Ascending aorta (tissue), 2 donors: ENCODE measurements around the gene NFE2L1. TPM values are rescaled to one million over a fixed set of nuclear protein-coding genes. Genes with fewer than 3 reads are reported as not detected.
"Not testable (repeated sequence)": the region's sequence is repeated elsewhere in the genome, so short reads cannot be mapped to it uniquely, and the experiment has no call there.

Source experiments
- DNase-seq, 2 donors: peaks; one replicate each; pipeline ENCODE4 v3.0.0-alpha.2; 2019; ENCODE audit warnings: low spot score in 2 of 2
- H3K27ac ChIP-seq, 2 donors: fragments of 200-600 bp; sonication (generic); one replicate each; pipeline ENCODE4 v1.5.1; 2016 to 2017; ENCODE audit warnings: mild to moderate bottlenecking in 1 of 2
- H3K27me3 ChIP-seq: fragments of 200-600 bp; sonication (generic); one replicate; pipeline ENCODE4 v1.5.1; 2017
- H3K36me3 ChIP-seq, 2 donors: fragments of 200-600 bp; sonication (generic); one replicate each; pipeline ENCODE4 v1.5.1; 2016
- H3K4me1 ChIP-seq, 2 donors: fragments of 200-600 bp; sonication (generic); one replicate each; pipeline ENCODE4 v1.5.1; 2016 to 2017; ENCODE audit warnings: mild to moderate bottlenecking in 1 of 2
- H3K4me3 ChIP-seq, 2 donors: fragments of 200-600 bp; sonication (generic); one replicate each; pipeline ENCODE4 v1.5.1; 2016 to 2017; ENCODE audit warnings: mild to moderate bottlenecking in 1 of 2
- H3K9me3 ChIP-seq, 2 donors: fragments of 200-600 bp; sonication (generic); one replicate each; pipeline ENCODE4 v1.5.1; 2016
- CTCF ChIP-seq, 3 experiments: fragments of 200-600 bp in 2 of 3; fragments of 450-650 bp in 1 of 3; sonication (generic) in 2 of 3; IDR thresholded peaks; one replicate each; pipeline ENCODE4 v1.5.1; 2016 to 2019; ENCODE audit warnings: antibody characterized with exemption in 3 of 3, mild to moderate bottlenecking in 1 of 3, moderate library complexity in 1 of 3
- intact Hi-C: fragments of 100-400 bp; cut with DNase I; formaldehyde crosslinking; loops from one replicate; pipeline ENCODE4 v1.15.1; 2023
- total RNA-seq: library from RNA; depleted of rRNA; stranded (reverse); fragments of >200 nt; gene quantifications from one replicate; pipeline ENCODE4 v1.1.0, GENCODE V29; 2016

The NFE2L1 gene
- total RNA-seq, 1 donor from 2014 or later = 114 TPM

GRCh38 chr17:48066656-48067055 lies 18.5 kb downstream of the NFE2L1 start:
- Histone ChIP-seq H3K27ac (peak overlapping the region; percentile 57 to 60), H3K4me3 (no peak overlapping the region), H3K4me1 (peaks cover 0 to 16% of the 10 kb centered on the region in 2 donors), H3K27me3 (no peaks in the 10 kb centered on the region), H3K36me3 (peaks cover 28 to 61% of the 10 kb centered on the region in 2 donors), H3K9me3 (no peaks in the 10 kb centered on the region)
- intact Hi-C loops = no loop called here
- no peak for TF ChIP-seq CTCF (IDR thresholded peaks at IDR 0.05)
- DNase-seq = no peak

- no peaks in the 10 kb centered on the region for H3K9me3 ChIP-seq
- DNase-seq = no peak
- H3K36me3 ChIP-seq = peaks cover 23 to 55% of the 10 kb centered on the region in 2 donors
- intact Hi-C loops = no loop called here
- H3K27me3 ChIP-seq = no peaks in the 10 kb centered on the region
- peaks cover 0 to 16% of the 10 kb centered on the region in 2 donors for H3K4me1 ChIP-seq
- H3K27ac ChIP-seq = no peak overlapping the region
- no peak overlapping the region for H3K4me3 ChIP-seq
- no peak for TF ChIP-seq CTCF (IDR thresholded peaks at IDR 0.05)
These were observed 19.1 kb downstream of the NFE2L1 start for GRCh38 chr17:48067245-48067644.

- Histone ChIP-seq H3K36me3 (peaks cover 18 to 53% of the 10 kb centered on the region in 2 donors), H3K4me1 (peaks cover 0 to 16% of the 10 kb centered on the region in 2 donors), H3K27ac (peak overlapping the region in 1 of 2 donors; percentile 26)
- H3K9me3 ChIP-seq, DNase-seq, intact Hi-C loops, H3K27me3 ChIP-seq, H3K4me3 ChIP-seq: not testable (repeated sequence)
These were observed 19.6 kb downstream of the NFE2L1 start for GRCh38 chr17:48067808-48068207.

- Histone ChIP-seq H3K36me3 (peaks cover 17 to 49% of the 10 kb centered on the region in 2 donors), H3K4me3 (no peak overlapping the region), H3K9me3 (no peaks in the 10 kb centered on the region), H3K27me3 (no peaks in the 10 kb centered on the region), H3K4me1 (peaks cover 0 to 16% of the 10 kb centered on the region in 2 donors), H3K27ac (peak overlapping the region in 1 of 2 donors; percentile 26)
- intact Hi-C loops = no loop called here
- DNase-seq = no peak
- peak in 1 of 3 experiments; percentile 8 for TF ChIP-seq CTCF (IDR thresholded peaks at IDR 0.05)
These were observed 20.4 kb downstream of the NFE2L1 start for GRCh38 chr17:48068491-48068961.

- Histone ChIP-seq H3K27me3 (no peaks in the 10 kb centered on the region), H3K36me3 (peaks cover 25 to 50% of the 10 kb centered on the region in 2 donors), H3K4me3 (no peak overlapping the region), H3K4me1 (peaks cover 0 to 14% of the 10 kb centered on the region in 2 donors), H3K9me3 (no peaks in the 10 kb centered on the region), H3K27ac (no peak overlapping the region)
- TF ChIP-seq CTCF (IDR thresholded peaks at IDR 0.05) = no peak
- no peak for DNase-seq
- intact Hi-C loops = no loop called here
These were observed 22.0 kb downstream of the NFE2L1 start for GRCh38 chr17:48070195-48070594.

GRCh38 chr17:48071654-48072053 lies 23.5 kb downstream of the NFE2L1 start:
- DNase-seq = no peak
- Histone ChIP-seq H3K4me1 (peaks cover 0 to 5% of the 10 kb centered on the region in 2 donors), H3K4me3 (no peak overlapping the region), H3K27me3 (no peaks in the 10 kb centered on the region), H3K27ac (no peak overlapping the region), H3K36me3 (peaks cover 32 to 64% of the 10 kb centered on the region in 2 donors), H3K9me3 (no peaks in the 10 kb centered on the region)
- intact Hi-C loops = no loop called here
- no peak for TF ChIP-seq CTCF (IDR thresholded peaks at IDR 0.05)

GRCh38 chr17:48072811-48073210 lies 24.7 kb downstream of the NFE2L1 start:
- DNase-seq, H3K4me1 ChIP-seq, intact Hi-C loops, H3K9me3 ChIP-seq, H3K27me3 ChIP-seq, H3K27ac ChIP-seq, H3K4me3 ChIP-seq: not testable (repeated sequence)
- H3K36me3 ChIP-seq = peaks cover 33 to 64% of the 10 kb centered on the region in 2 donors

GRCh38 chr17:48073566-48074094 lies 25.5 kb downstream of the NFE2L1 start:
- intact Hi-C loops = loop anchor here (1.0 to 2.0 kb wide), 4 partner anchors 23 to 57 kb away; partner anchors contain the start of gene COPZ2
- H3K27me3 ChIP-seq, H3K4me1 ChIP-seq, DNase-seq, H3K9me3 ChIP-seq, H3K4me3 ChIP-seq: not testable (repeated sequence)
- Histone ChIP-seq H3K27ac (peak overlapping the region in 1 of 2 donors; percentile 34), H3K36me3 (peaks cover 31 to 60% of the 10 kb centered on the region in 2 donors)
